ENCODE data around the gene CEACAM5. TPM values are rescaled to one million over a fixed set of nuclear protein-coding genes. Genes with fewer than 3 reads are reported as not detected.

The CEACAM5 gene
- polyA plus RNA-seq, 3 donors, result not detected

DNA sequence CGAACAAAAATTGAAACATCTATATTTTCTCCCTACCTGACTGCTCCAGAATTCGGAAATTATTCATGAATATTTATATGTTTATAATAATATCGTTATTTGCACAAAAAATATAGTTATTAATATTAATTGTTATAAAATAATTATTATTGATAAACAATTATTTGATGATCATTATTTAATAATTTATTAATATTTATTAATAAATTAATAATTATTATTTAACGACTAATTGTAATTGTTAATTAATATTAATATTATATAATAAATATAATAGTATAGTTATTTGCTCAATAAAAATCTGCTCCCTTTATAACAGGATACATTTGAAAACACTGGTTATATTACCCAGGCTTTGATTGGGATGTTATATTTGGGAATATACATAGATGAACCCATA is 61.2 kb downstream of the CEACAM5 start:
- DNase-seq, result no peak
- H3K79me2 ChIP-seq (ENCODE audit: insufficient read depth, low read length), result no peaks in the 10 kb centered on the region
- Mint-ChIP-seq H3K27ac (no peak overlapping the region), H3K9me3 (no peaks in the 10 kb centered on the region), H3K4me3 (no peak overlapping the region), H3K27me3 (ENCODE audit: low read depth in 3 of 3) (peaks cover 0 to 5% (median 1%) of the 10 kb centered on the region in 3 donors), H3K4me1 (peaks cover 6% of the 10 kb centered on the region), H3K36me3 (no peaks in the 10 kb centered on the region)
- no peak overlapping the region for H3K4me2 ChIP-seq (replicated peaks; ENCODE audit: extremely low read depth, low read length, poor library complexity, severe bottlenecking)
- TF ChIP-seq CTCF (IDR thresholded peaks at IDR 0.05), result no peak
- no peaks in the 10 kb centered on the region for H3K27me3 ChIP-seq (ENCODE audit: control insufficient read depth in 2 of 2, insufficient read depth in 2 of 2, low read length in 2 of 2)
- H3K4me1 ChIP-seq (ENCODE audit: control insufficient read depth in 1 of 2, insufficient read depth in 2 of 2, low read length in 2 of 2), result no peaks in the 10 kb centered on the region
- no peak overlapping the region for H3K9ac ChIP-seq (ENCODE audit: insufficient read depth, low read length, poor library complexity, severe bottlenecking)
- no peaks in the 10 kb centered on the region for H3K36me3 ChIP-seq (replicated peaks in 1 of 2; ENCODE audit: control insufficient read depth in 1 of 2, insufficient read depth in 2 of 2, low read length in 2 of 2)
- no peak overlapping the region for H3K27ac ChIP-seq (ENCODE audit: low read depth in 1 of 2, low read length in 2 of 2)
- H2AFZ ChIP-seq (ENCODE audit: insufficient read depth, low read depth, low read length, poor library complexity, severe bottlenecking), result no peak overlapping the region
- H3K9me3 ChIP-seq (replicated peaks in 1 of 2; ENCODE audit: control insufficient read depth in 1 of 2, insufficient read depth in 1 of 2, low read length in 2 of 2), result no peaks in the 10 kb centered on the region
- WGBS (ENCODE audit: insufficient coverage), result no CpG with 5 or more reads among the region's 4 CpGs
- H3K4me3 ChIP-seq (replicated peaks in 1 of 3; ENCODE audit: low read depth in 2 of 3, low read length in 3 of 3), result no peak overlapping the region
- no peaks in the 10 kb centered on the region for H4K20me1 ChIP-seq (ENCODE audit: insufficient read depth, low read length)
- intact Hi-C loops (cut with micrococcal nuclease), result no loop called here

DNA sequence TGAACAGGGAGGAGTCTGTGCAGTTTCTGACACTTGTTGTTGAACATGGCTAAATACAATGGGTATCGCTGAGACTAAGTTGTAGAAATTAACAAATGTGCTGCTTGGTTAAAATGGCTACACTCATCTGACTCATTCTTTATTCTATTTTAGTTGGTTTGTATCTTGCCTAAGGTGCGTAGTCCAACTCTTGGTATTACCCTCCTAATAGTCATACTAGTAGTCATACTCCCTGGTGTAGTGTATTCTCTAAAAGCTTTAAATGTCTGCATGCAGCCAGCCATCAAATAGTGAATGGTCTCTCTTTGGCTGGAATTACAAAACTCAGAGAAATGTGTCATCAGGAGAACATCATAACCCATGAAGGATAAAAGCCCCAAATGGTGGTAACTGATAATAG is 63.0 kb downstream of the CEACAM5 start:
- no peak for TF ChIP-seq CTCF (IDR thresholded peaks at IDR 0.05)

More for the DNA sequence above, 63.0 kb downstream of the CEACAM5 start:
- DNase-seq, result no peak
- intact Hi-C loops (cut with micrococcal nuclease), result no loop called here
- H2AFZ ChIP-seq (ENCODE audit: insufficient read depth, low read depth, low read length, poor library complexity, severe bottlenecking), result no peak overlapping the region
- Mint-ChIP-seq H3K27ac (no peak overlapping the region), H3K9me3 (peaks cover 0 to 1% (median 0%) of the 10 kb centered on the region in 7 donors), H3K4me3 (no peak overlapping the region), H3K36me3 (no peaks in the 10 kb centered on the region), H3K4me1 (peaks cover 7% of the 10 kb centered on the region), H3K27me3 (ENCODE audit: low read depth in 3 of 3) (peaks cover 0 to 8% (median 2%) of the 10 kb centered on the region in 3 donors)
- no peaks in the 10 kb centered on the region for H4K20me1 ChIP-seq (ENCODE audit: insufficient read depth, low read length)
- no peak overlapping the region for H3K4me3 ChIP-seq (replicated peaks in 1 of 3; ENCODE audit: low read depth in 2 of 3, low read length in 3 of 3)
- no peaks in the 10 kb centered on the region for H3K27me3 ChIP-seq (ENCODE audit: control insufficient read depth in 2 of 2, insufficient read depth in 2 of 2, low read length in 2 of 2)
- no peak overlapping the region for H3K4me2 ChIP-seq (replicated peaks; ENCODE audit: extremely low read depth, low read length, poor library complexity, severe bottlenecking)
- no peaks in the 10 kb centered on the region for H3K9me3 ChIP-seq (replicated peaks in 1 of 2; ENCODE audit: control insufficient read depth in 1 of 2, insufficient read depth in 1 of 2, low read length in 2 of 2)
- no CpG with 5 or more reads among the region's 2 CpGs for WGBS (ENCODE audit: insufficient coverage)
- no peak overlapping the region for H3K9ac ChIP-seq (ENCODE audit: insufficient read depth, low read length, poor library complexity, severe bottlenecking)
- H3K27ac ChIP-seq (ENCODE audit: low read depth in 1 of 2, low read length in 2 of 2), result no peak overlapping the region
- H3K36me3 ChIP-seq (replicated peaks in 1 of 2; ENCODE audit: control insufficient read depth in 1 of 2, insufficient read depth in 2 of 2, low read length in 2 of 2), result no peaks in the 10 kb centered on the region
- no peaks in the 10 kb centered on the region for H3K4me1 ChIP-seq (ENCODE audit: control insufficient read depth in 1 of 2, insufficient read depth in 2 of 2, low read length in 2 of 2)
- no peaks in the 10 kb centered on the region for H3K79me2 ChIP-seq (ENCODE audit: insufficient read depth, low read length)
